K562 (cell line): ENCODE results near the gene GRIK1. TPM values are rescaled to one million over a fixed set of nuclear protein-coding genes. Genes with fewer than 3 reads are reported as not detected.

Experiments
- BMI1 ChIP-seq: fragments of 150-350 bp; IDR thresholded peaks from 2 replicates; pipeline ENCODE4 v1.6.1; 2014; ENCODE audit warnings: low read length
- FOSL1 ChIP-seq: fragments of 200-800 bp; sonication (Bioruptor generic); conservative IDR thresholded peaks from 2 replicates; pipeline ENCODE4 v1.6.1; 2016; ENCODE audit warnings: missing genetic modification characterization, missing compliant biosample characterization
- FOXJ3 ChIP-seq: sonication (generic); formaldehyde crosslinking; IDR thresholded peaks from 2 replicates; pipeline ENCODE4 v1.4.0; 2020; ENCODE audit warnings: mild to moderate bottlenecking, missing genetic modification reagents
- HDGF ChIP-seq: fragments of 450-650 bp; IDR thresholded peaks from 2 replicates; pipeline ENCODE4 v1.6.1; 2016
- HLTF ChIP-seq: fragments of 450-650 bp; IDR thresholded peaks from 2 replicates; pipeline ENCODE4 v1.6.1; 2016
- JUND ChIP-seq, 2 experiments: IDR thresholded peaks; 2 replicates in 1 of 2; 3 replicates in 1 of 2; pipeline ENCODE4 v1.6.1; 2011; ENCODE audit warnings: borderline replicate concordance in 2 of 2, low read depth in 2 of 2, low read length in 2 of 2, improper control_type of control experiment in 1 of 2, missing biosample characterization in 1 of 2, missing genetic modification characterization in 1 of 2, missing genetic modification reagents in 1 of 2
- KDM1A ChIP-seq, 2 experiments: fragments of 450-650 bp; IDR thresholded peaks; 2 replicates each; pipeline ENCODE4 v1.6.1; 2016; ENCODE audit warnings: mild to moderate bottlenecking in 2 of 2
- POLR2AphosphoS5 ChIP-seq: IDR thresholded peaks from 2 replicates; pipeline ENCODE4 v1.6.1; 2011; ENCODE audit warnings: mild to moderate bottlenecking, low read depth, low read length, moderate library complexity; ENCODE audit not compliant: control insufficient read depth, insufficient read depth
- RAD51 ChIP-seq: fragments of 450-650 bp; IDR thresholded peaks from 2 replicates; pipeline ENCODE4 v1.7.1; 2016; ENCODE audit warnings: low read depth, mild to moderate bottlenecking, borderline replicate concordance
- RB1 ChIP-seq: fragments of 450-650 bp; IDR thresholded peaks from 2 replicates; pipeline ENCODE4 v1.6.1; 2017; ENCODE audit warnings: low read depth, mild to moderate bottlenecking
- SRSF9 ChIP-seq: fragments of 200-400 bp; formaldehyde crosslinking; IDR thresholded peaks from 2 replicates; pipeline ENCODE4 v1.6.1; 2017; ENCODE audit warnings: low read depth, low read length, borderline replicate concordance
- TBL1XR1 ChIP-seq, 2 experiments: IDR thresholded peaks; 2 replicates each; pipeline ENCODE4 v1.6.1; 2012; ENCODE audit warnings: improper control_type of control experiment in 2 of 2, low read length in 2 of 2, mild to moderate bottlenecking in 1 of 2
- TCF3 ChIP-seq: sonication (generic); formaldehyde crosslinking; IDR thresholded peaks from 2 replicates; pipeline ENCODE4 v1.4.0; 2020; ENCODE audit warnings: mild to moderate bottlenecking, missing genetic modification reagents
- TCF7L2 ChIP-seq: fragments of 150-350 bp; IDR thresholded peaks from 2 replicates; pipeline ENCODE4 v1.6.1; 2016; ENCODE audit warnings: low read depth, mild to moderate bottlenecking, low read length, moderate library complexity
- ZNF133 ChIP-seq: fragments of 250-450 bp; sonication (Bioruptor Pico); IDR thresholded peaks from 2 replicates; pipeline ENCODE4 v1.4.0; 2020; ENCODE audit warnings: mild to moderate bottlenecking
- ZNF165 ChIP-seq: fragments of 250-450 bp; sonication (Bioruptor Pico); IDR thresholded peaks from 2 replicates; pipeline ENCODE4 v1.4.0; 2020; ENCODE audit warnings: borderline replicate concordance
- ZNF174 ChIP-seq: fragments of 250-450 bp; sonication (Bioruptor Pico); IDR thresholded peaks from 2 replicates; pipeline ENCODE4 v1.4.0; 2020; ENCODE audit warnings: mild to moderate bottlenecking
- ZNF175 ChIP-seq: fragments of 200-800 bp; sonication (Bioruptor generic); IDR thresholded peaks from 2 replicates; pipeline ENCODE4 v1.6.1; 2016; ENCODE audit warnings: low read depth, mild to moderate bottlenecking, missing genetic modification characterization, missing compliant biosample characterization
- ZNF24 ChIP-seq: fragments of 450-650 bp; IDR thresholded peaks from 2 replicates; pipeline ENCODE4 v1.6.1; 2016
- ZNF316 ChIP-seq: fragments of 450-650 bp; IDR thresholded peaks from 2 replicates; pipeline ENCODE4 v1.6.1; 2016
- ZNF695 ChIP-seq: fragments of 450-650 bp; formaldehyde crosslinking; IDR thresholded peaks from 2 replicates; pipeline ENCODE4 v1.4.0; 2020; ENCODE audit warnings: mild to moderate bottlenecking, moderate library complexity
- polyA plus RNA-seq, 8 experiments: library from polyadenylated mRNA; depleted of rRNA in 4 of 8; stranded (reverse) in 5 of 8; unstranded in 3 of 8; fragments of >200 nt; fragmentation: Nextera tagmentation in 2 of 8; fragmentation: Illumina TruSeq in 1 of 8; extraction: Ambion mirVana in 2 of 8; extraction: Trizol in 1 of 8; gene quantifications; 2 replicates each; pipeline versions ENCODE4 v1.2.1 to v1.2.3, GENCODE V29; 2011 to 2014; ENCODE audit warnings: inconsistent platforms in 1 of 8, missing spikeins in 1 of 8
- total RNA-seq, 7 experiments: library from RNA; depleted of rRNA in 6 of 7; stranded (reverse); fragments of >200 nt in 6 of 7; fragmentation: Illumina TruSeq in 2 of 7; extraction: Trizol in 2 of 7; gene quantifications; 2 replicates each; pipeline versions ENCODE4 v1.2.1 to v1.2.3, GENCODE V29; 2011 to 2021; ENCODE audit warnings: low replicate concordance in 1 of 7
- TF ChIP-seq, protein P1 (sequence below), 2 experiments: fragments of 450-650 bp in 1 of 2; sonication (generic) in 1 of 2; formaldehyde crosslinking; conservative IDR thresholded peaks; 2 replicates each; pipeline versions ENCODE4 v1.4.0 to v1.8.1; 2020 to 2022; ENCODE audit warnings: mild to moderate bottlenecking in 1 of 2, missing genetic modification reagents in 1 of 2
- TF ChIP-seq, protein P2 (sequence below): fragments of 450-650 bp; formaldehyde crosslinking; IDR thresholded peaks from 2 replicates; pipeline ENCODE4 v1.4.0; 2022; ENCODE audit warnings: mild to moderate bottlenecking, moderate library complexity
- TF ChIP-seq, protein P3 (sequence below): fragments of 450-650 bp; formaldehyde crosslinking; IDR thresholded peaks from 2 replicates; pipeline ENCODE4 v1.4.0; 2020; ENCODE audit warnings: mild to moderate bottlenecking, moderate library complexity

Gene GRIK1
- total and polyA plus RNA-seq, 9 of the 15 experiments (the other 6 are each of a cell fraction or from before 2014, with no cell fraction given): 0.17 to 2.8 (median 0.53) TPM

DNA sequence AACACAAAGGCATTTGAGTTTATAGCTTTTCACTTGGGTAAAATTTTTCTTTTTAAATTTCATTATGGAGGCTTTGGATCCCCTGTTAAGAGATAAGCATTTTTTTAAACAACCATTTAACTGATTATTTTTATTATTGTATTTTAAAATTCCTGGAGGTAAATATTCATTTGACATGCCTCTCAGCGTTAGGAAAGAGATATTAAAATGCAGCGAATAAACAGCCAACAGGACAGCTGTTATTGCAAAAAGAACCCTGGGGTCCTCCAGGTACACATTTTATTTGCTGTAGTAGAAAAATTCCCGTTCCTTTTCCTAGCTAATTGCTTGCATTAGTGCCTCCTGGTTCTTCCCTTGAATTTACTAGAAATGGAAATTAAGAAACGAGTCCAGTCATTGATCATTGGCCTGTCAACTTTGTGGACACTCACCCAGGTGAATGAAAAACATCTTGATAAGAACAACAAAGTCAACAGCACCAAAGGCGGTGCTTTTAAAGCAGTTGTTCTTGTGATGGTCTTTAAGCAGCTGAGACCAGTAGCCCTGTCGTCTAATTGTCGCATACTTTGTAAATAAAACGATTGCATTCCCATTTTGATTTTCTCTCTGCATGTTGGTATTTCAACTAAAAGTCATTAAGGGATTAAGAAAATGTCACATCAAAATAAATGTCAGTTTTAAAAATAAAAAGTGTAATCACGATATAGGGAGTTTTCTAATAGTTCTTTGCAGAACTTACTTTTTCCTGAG, 282.4 kb downstream of the GRIK1 start (continued):
- TF ChIP-seq RAD51 (0 out of 2 replicates have a peak, but pooled peaks have one; percentile 9), FOXJ3 (CRISPR knock-in tag) (no peak), BMI1 (no peak), HDGF (no peak), TBL1XR1 (IDR thresholded peaks at IDR 0.05; ENCODE audit: low read length in 2 of 2) (no peak; a peak in 1 of 4 replicates), ZNF695 (CRISPR knock-in tag) (no peak), ZNF316 (no peak), FOSL1 (tag) (peak; percentile 51; the same call in 1 of the 2 replicates), TCF7L2 (0 out of 2 replicates have a peak, but pooled peaks have one; percentile 15), POLR2AphosphoS5 (no peak), SRSF9 (no peak), RB1 (no peak), HLTF (no peak), ZNF175 (CRISPR knock-in tag) (peak; percentile 15; the same call in 1 of the 2 replicates), TCF3 (no peak; the same call in 1 of the 2 replicates), JUND (IDR thresholded peaks at IDR 0.05; ENCODE audit: borderline replicate concordance, low read depth, low read length) (peak; percentile 41; the same call in 1 of the 2 replicates), JUND (tag; IDR thresholded peaks at IDR 0.05; ENCODE audit: borderline replicate concordance, low read depth, low read length) (peak; percentile 63; the same call in 1 of the 3 replicates), ZNF133 (CRISPR knock-in tag) (no peak), ZNF174 (no peak), ZNF24 (0 out of 2 replicates have a peak, but pooled peaks have one; percentile 18), ZNF165 (CRISPR knock-in tag) (0 out of 2 replicates have a peak, but pooled peaks have one; percentile 33), KDM1A (IDR thresholded peaks at IDR 0.05) (0 out of 4 replicates have a peak, but pooled peaks of 1 of the 2 experiments have one; percentile 28)
- TF ChIP-seq, protein P1, sequence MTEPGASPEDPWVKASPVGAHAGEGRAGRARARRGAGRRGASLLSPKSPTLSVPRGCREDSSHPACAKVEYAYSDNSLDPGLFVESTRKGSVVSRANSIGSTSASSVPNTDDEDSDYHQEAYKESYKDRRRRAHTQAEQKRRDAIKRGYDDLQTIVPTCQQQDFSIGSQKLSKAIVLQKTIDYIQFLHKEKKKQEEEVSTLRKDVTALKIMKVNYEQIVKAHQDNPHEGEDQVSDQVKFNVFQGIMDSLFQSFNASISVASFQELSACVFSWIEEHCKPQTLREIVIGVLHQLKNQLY (CRISPR knock-in tag; conservative IDR thresholded peaks at IDR 0.05): no peak
- TF ChIP-seq, protein P2, sequence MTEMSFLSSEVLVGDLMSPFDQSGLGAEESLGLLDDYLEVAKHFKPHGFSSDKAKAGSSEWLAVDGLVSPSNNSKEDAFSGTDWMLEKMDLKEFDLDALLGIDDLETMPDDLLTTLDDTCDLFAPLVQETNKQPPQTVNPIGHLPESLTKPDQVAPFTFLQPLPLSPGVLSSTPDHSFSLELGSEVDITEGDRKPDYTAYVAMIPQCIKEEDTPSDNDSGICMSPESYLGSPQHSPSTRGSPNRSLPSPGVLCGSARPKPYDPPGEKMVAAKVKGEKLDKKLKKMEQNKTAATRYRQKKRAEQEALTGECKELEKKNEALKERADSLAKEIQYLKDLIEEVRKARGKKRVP: peak; percentile 52; the same call in 1 of the 2 replicates
- TF ChIP-seq, protein P3, sequence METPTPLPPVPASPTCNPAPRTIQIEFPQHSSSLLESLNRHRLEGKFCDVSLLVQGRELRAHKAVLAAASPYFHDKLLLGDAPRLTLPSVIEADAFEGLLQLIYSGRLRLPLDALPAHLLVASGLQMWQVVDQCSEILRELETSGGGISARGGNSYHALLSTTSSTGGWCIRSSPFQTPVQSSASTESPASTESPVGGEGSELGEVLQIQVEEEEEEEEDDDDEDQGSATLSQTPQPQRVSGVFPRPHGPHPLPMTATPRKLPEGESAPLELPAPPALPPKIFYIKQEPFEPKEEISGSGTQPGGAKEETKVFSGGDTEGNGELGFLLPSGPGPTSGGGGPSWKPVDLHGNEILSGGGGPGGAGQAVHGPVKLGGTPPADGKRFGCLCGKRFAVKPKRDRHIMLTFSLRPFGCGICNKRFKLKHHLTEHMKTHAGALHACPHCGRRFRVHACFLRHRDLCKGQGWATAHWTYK: no peak; the same call in 1 of the 2 replicates
